T-helper 1 cell (primary cell): ENCODE results near the gene HOXC5.
A peak's percentile ranks its signal among the peaks of the same experiment; 100 is the strongest.

ENCODE experiments used
- DNase-seq, 5 donors: peaks; one replicate each; pipeline ENCODE4 v3.0.0-alpha.2; 2012 to 2020

Gene HOXC5

GRCh38 chr12:54048406-54049093 is 15.7 kb downstream of the HOXC5 start:
- no peak for DNase-seq

GRCh38 chr12:54049108-54049507 is 16.3 kb downstream of the HOXC5 start:
- no peak for DNase-seq

- no peak for DNase-seq
Measured at GRCh38 chr12:54050482-54050810, 17.6 kb downstream of the HOXC5 start.

GRCh38 chr12:54051026-54051842 is 18.4 kb downstream of the HOXC5 start:
- no peak for DNase-seq

GRCh38 chr12:54051874-54052437 is 19.1 kb downstream of the HOXC5 start:
- no peak for DNase-seq

- no peak for DNase-seq
Measured at GRCh38 chr12:54052438-54053002, 19.7 kb downstream of the HOXC5 start.

- peak in 1 of 5 donors; percentile 14 for DNase-seq
Measured at GRCh38 chr12:54053003-54053750, 20.3 kb downstream of the HOXC5 start.

GRCh38 chr12:54053751-54054741 is 21.2 kb downstream of the HOXC5 start, which contains the start of gene HOXC4:
Gene HOXC4 (plus strand): TSS chr12:54053835. CDS start chr12:54053923, 88 bp downstream.
- no peak for DNase-seq

GRCh38 chr12:54054742-54055194 is 21.9 kb downstream of the HOXC5 start:
- no peak for DNase-seq

- DNase-seq, result no peak
Measured at GRCh38 chr12:54055552-54055951, 22.7 kb downstream of the HOXC5 start.

- DNase-seq, result no peak
Measured at GRCh38 chr12:54056110-54056509, 23.3 kb downstream of the HOXC5 start.

- DNase-seq, result no peak
Measured at GRCh38 chr12:54058128-54058768, 25.4 kb downstream of the HOXC5 start.

- no peak for DNase-seq
Measured at GRCh38 chr12:54059668-54060067, 26.8 kb downstream of the HOXC5 start.

GRCh38 chr12:54060174-54060974 is 27.5 kb downstream of the HOXC5 start:
- no peak for DNase-seq

- no peak for DNase-seq
Measured at GRCh38 chr12:54060975-54061778, 28.3 kb downstream of the HOXC5 start.

GRCh38 chr12:54065677-54066076 is 32.8 kb downstream of the HOXC5 start:
- no peak for DNase-seq

GRCh38 chr12:54066408-54066807 is 33.6 kb downstream of the HOXC5 start:
- DNase-seq, result no peak

GRCh38 chr12:54068418-54069070 is 35.7 kb downstream of the HOXC5 start:
- no peak for DNase-seq

- DNase-seq, result no peak
Measured at GRCh38 chr12:54071942-54072341, 39.1 kb downstream of the HOXC5 start.
